Epidermal melanocyte (primary cell): ENCODE measurements around the gene KRR1.

ENCODE experiments used
- DNase-seq: peaks from one replicate; pipeline ENCODE4 v3.0.0; 2011; ENCODE audit warnings: low spot score; ENCODE audit not compliant: insufficient read length

Gene KRR1

DNA sequence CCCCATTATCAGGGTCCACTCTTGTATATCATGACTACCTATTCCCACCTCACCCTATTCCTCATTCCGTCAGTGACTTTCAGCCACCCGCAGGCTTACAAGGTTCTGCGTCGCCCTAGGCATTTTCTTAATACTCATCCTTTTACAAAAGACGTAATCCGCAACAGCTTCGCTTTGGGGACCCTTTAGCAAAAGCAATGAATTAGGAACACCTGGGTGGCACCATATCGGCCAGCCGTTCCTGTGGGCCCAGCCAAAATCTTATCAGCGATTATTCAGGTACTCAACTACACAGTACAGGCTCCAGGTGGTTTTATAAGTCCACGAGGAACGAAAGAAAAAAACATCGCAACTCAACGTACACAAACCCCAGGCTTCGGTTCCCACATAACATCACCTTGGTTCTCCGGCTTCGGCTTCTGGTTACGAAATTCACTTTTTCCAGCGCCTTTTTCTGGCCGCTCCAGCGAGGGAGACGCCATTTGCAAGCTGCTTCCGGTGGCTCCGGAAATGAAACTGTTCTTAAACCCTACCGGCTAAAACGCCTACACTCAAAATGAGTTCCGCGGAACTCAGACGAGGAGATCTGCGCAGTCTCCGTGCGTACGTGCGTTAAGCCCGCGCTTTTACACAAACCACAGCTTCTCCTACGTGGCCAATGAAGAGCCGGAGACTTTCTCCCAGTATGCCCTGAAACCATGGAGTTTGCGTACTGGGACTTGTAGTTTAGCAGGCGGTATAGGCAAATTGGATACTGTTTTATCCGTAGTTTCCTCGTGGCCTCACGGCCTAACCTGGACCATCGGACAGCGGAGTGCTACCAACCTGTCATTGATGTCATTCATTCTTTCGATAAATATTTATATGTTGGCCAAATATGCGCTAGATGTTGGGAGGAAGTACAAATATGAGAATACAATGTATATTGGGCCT is at the start of gene KRR1:
Gene KRR1, minus strand, starts transcription at position 494 of the 933 bp plus-strand sequence. Its CDS starts 12 bp downstream, at position 482.
- peak; percentile 63 for DNase-seq

GRCh38 chr12:75560167-75560566 is 48.8 kb upstream of the KRR1 start:
- DNase-seq: no peak

DNA sequence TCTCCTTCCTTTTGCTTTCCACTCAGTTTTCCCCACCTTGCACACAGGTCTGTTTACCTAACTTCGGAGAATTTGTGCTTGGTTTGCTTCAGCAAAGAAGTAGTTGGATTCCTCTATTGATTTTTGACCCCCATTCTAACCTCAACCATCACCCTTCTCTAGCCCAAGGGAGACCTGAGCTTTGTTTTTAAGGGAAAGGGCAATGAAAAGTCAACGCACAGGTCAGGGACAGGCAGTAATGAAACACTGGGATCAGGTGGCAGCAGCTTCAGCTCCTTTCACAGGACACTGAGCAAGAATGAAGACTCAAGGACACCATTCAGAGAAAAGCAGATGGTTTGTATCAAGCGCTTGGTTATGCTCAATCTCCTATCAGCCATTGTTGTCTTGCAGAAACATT is 46.9 kb upstream of the KRR1 start:
- no peak for DNase-seq

GRCh38 chr12:75556311-75556899 is 45.0 kb upstream of the KRR1 start:
- no peak for DNase-seq

GRCh38 chr12:75554556-75554880 is 43.1 kb upstream of the KRR1 start:
- DNase-seq: no peak

- DNase-seq: no peak
Observed at GRCh38 chr12:75553836-75554555, 42.6 kb upstream of the KRR1 start.

DNA sequence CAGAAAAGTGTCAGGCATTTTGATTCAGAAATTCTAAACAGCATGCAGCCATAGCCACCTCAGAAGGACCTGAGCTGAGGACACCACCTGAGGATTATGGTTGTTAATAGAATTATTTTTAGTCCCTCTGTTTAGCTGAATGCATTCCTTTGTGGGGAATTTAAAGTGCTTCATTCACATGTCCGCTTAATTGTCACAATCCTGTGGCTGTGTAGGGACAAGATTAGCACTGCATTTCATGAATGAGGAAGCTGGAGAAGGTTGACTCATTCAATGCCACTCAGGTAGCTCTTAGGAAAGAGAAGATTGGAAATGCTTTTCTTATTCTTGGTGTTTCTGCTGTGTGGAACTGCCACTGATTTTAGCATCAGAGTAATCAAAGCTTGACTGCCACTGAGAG is 42.0 kb upstream of the KRR1 start:
- no peak for DNase-seq

DNA sequence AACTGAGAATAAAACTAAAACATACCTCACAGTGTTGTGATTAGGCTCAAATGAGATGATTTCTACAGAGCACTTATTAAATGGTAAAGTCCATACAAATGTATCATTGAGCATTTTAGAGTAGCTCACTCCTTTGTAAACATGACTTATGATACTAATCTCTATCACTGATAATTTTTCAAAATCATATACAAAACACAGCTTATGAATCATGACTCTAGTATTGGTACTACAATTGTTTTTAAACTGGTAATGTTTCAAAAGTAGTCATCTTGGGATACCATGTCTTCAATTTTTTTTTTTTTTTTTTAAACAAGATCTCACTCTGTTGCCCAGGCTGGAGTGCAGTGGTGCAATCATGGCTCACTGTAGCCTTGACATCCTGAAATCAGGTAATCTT is 40.1 kb upstream of the KRR1 start:
- no peak for DNase-seq

DNA sequence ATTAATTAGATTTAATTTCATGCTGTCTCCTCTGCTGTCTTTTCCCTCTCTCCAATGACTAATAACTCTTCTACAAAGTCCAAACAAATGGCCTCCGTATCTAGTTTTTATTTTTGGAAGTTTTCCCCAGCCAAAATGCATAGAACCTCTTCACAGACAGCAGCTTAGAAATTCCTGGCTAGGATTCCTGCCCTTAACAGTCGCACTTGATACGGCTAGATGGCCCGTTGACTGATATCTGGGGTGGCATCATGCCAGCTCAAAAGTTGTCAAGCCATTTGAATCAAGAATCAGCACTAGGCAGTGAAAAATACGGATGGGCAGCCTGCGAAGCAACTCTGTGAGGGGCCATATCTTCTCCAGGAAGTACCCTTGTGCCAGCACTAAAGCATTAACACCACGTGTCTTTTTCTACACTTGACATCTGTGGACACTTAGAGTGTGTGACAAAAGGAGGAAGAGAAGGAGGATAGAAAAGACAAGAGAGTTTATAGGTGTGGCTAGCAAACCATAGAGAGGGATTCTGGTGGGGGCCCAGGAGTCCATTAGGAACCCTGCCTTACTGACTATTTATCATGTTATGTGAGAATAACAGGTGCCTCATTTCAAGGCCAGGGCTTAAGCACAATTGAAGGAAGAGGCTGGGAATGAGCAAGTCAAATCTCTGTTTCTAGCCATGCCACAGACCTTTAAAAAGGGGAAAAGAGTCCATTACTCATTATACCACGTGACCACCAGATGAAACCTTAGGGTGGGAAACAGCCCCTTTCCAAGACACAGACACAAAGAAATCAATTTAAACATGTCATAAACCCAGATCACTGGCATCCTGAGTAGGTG is 39.2 kb upstream of the KRR1 start:
- no peak for DNase-seq

GRCh38 chr12:75549989-75550388 is 38.6 kb upstream of the KRR1 start:
- DNase-seq: no peak

DNA sequence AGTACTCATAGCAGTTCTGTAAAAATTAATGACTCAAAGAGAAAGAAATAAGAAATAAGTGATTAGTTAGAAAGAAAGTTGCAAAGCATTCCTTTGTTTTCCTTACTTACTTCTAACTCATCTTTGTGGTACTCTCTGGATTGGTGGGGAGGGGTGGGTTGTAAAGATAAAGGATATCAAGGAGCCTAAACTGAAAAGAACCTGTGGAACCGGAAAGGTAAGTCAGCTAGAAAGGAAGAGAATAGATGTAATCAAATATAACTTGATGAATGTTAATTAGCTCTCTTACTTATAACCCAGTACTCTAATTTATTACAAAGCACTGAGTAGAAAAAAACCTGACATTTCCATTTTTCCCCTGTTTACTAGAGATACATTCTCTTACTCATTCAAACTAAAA is 37.5 kb upstream of the KRR1 start:
- no peak for DNase-seq

DNA sequence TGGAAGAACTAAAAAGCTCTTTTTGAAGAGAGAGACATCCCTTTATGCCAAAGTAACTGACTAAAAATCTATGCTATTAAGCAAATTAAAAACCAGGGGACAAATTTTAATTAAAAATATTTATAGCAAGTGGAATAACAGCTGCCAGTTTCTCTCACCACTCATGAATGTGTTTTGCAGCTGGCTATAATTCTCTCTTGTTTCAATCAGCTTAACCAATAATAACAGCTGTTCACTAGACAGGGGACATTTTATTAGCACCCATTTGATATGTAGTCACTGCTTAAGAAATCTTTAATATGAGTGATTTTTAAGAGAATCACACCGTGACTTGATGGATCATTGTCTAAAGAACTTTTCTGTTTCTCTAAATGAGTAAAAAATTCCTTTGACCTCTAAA is 34.2 kb upstream of the KRR1 start:
- no peak for DNase-seq

DNA sequence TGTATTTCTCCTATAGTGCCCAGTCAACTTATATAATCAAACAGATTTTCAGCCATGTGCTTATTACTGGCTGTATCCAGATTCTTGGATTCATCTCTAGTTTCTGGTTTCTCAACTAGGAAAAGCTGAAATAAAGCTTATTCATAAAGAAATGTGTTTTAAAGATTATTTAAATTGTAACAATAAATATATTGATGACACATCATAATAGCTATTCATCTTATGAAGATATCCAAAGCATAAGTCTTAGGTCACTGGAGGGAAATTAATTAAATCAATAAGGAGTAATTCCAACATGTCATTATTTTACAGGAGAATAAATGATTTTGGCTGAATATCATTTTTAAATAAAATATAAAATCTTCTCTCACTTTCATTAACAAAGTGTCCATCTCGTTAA is 32.1 kb upstream of the KRR1 start:
- DNase-seq: no peak

- no peak for DNase-seq
Observed at GRCh38 chr12:75542942-75543341, 31.5 kb upstream of the KRR1 start.

GRCh38 chr12:75539889-75540288 is 28.5 kb upstream of the KRR1 start:
- no peak for DNase-seq

- DNase-seq: no peak
Observed at GRCh38 chr12:75533239-75533638, 21.8 kb upstream of the KRR1 start.

- no peak for DNase-seq
Observed at GRCh38 chr12:75529826-75530225, 18.4 kb upstream of the KRR1 start.

DNA sequence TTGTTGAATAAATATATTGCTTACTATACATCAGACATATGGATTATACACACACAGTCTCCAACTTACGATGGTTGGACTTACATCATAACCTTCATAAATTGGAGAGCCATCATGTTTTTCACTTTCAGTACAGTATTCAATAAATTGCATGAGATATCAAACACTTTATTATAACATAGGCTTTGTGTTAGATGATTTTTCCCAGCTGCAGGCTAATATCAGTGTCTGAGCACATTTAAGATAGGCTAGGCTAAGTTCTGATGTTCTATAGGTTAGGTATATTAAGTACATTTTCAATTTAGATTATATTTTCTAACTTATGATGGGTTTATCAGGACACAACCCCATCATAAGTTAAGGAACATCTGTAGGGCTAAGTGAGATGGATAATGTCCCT is 17.9 kb upstream of the KRR1 start:
- no peak for DNase-seq

DNA sequence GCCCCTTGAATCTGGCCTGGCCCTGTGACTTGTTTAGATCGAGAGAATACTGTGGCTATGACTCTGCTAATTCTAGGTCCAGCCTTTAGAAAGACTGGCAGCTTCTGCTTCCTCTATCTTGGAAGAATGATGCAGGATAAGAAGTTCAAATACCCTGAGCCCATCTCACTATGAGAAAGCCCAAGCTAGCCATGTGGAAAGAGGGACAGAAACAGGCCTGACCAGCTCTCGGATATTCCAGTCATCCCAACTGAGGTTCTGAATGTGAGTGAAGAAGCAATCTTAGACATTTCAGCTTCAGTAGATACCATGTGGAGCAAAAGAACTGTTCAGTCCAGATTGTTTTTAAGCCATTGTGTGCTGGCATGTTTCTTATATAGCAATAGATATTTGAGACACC is 17.3 kb upstream of the KRR1 start:
- no peak for DNase-seq

DNA sequence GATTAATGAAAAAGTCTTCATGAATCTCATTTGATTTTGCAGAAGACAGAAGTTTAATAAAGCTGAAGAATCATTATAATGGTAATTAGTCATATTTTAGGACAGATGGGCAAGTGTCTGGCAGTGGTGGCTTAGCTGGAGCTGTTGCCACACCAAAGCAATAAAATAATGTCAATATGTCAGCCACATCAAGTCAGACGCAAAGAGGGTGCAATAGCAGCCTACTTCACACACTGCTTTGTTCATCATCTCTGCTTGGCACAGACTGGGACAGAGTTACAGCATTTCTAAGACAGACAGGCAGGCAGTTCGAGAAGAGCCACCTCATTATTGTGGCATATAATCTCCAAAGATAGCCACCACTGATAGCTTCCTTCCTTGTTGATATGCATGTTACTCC is 16.9 kb upstream of the KRR1 start:
- no peak for DNase-seq

DNA sequence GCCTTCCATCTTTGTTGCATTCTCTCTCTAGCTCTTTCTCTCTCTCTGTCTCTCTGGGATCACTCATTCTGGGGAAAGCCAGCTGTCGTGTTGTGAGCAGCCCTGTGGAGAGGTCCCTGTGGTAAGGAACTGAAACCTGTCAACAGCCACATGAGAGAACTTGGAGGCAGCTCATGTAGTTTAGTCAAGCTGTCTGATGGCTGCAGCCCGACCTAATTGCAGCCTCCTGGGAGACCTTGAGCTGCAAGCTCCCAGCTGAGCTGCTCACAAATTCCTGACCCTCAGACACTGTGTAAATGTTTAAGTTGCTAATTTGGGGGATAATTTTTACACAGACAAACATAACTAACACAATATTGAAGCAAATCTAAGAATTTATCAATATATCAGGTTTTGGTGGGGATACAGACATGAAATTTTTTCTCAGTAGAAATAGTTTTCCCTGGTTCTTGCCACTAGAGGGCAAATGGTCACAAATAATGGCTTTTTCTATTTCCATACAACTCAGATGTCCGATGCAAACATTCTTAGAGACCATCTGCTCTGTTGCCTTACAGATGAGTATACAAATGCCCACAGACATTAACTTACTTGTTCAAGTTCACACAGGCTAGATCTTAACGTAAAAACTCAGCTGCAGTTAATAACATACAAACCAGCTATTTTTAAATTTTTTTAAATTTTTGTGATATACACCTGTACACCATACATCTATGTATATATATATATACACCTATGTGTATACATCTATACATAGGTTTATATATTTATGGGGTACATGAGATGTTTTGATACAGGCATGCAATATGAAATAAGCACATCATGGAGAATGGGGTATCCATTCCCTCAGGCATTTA is 15.5 kb upstream of the KRR1 start:
- DNase-seq: peak; percentile 61
